Glomerular endothelial cell (primary cell): ENCODE data around the gene NEMP1. TPM values are rescaled to one million over a fixed set of nuclear protein-coding genes. Genes with fewer than 3 reads are reported as not detected.
"Not testable (repeated sequence)": the region's sequence is repeated elsewhere in the genome, so short reads cannot be mapped to it uniquely, and the experiment has no call there.

Source experiments
- DNase-seq: peaks from one replicate; pipeline ENCODE4 v3.0.0-alpha.2; 2011; ENCODE audit warnings: low read depth, low spot score; ENCODE audit errors: extremely low read depth
- total RNA-seq: library from RNA; depleted of rRNA; stranded (reverse); fragments of >200 nt; gene quantifications from 2 replicates; pipeline ENCODE4 v1.2.3, GENCODE V29; 2015

The NEMP1 gene, protein sequence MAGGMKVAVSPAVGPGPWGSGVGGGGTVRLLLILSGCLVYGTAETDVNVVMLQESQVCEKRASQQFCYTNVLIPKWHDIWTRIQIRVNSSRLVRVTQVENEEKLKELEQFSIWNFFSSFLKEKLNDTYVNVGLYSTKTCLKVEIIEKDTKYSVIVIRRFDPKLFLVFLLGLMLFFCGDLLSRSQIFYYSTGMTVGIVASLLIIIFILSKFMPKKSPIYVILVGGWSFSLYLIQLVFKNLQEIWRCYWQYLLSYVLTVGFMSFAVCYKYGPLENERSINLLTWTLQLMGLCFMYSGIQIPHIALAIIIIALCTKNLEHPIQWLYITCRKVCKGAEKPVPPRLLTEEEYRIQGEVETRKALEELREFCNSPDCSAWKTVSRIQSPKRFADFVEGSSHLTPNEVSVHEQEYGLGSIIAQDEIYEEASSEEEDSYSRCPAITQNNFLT
- total RNA-seq: 7.9 and 8.0 TPM in 2 replicates

- DNase-seq: peak; percentile 100
These were observed at the start of gene NEMP1 for GRCh38 chr12:57078519-57079404. Gene NEMP1, minus strand, starts transcription at chr12:57078791. Its CDS starts 46 bp downstream, at chr12:57078745.

GRCh38 chr12:57127726-57128518 lies 49.3 kb upstream of the NEMP1 start, which contains the start of gene LRP1:
Gene LRP1, plus strand, starts transcription at chr12:57128483. Its CDS starts 482 bp downstream, at chr12:57128965.
- DNase-seq: no peak

DNA sequence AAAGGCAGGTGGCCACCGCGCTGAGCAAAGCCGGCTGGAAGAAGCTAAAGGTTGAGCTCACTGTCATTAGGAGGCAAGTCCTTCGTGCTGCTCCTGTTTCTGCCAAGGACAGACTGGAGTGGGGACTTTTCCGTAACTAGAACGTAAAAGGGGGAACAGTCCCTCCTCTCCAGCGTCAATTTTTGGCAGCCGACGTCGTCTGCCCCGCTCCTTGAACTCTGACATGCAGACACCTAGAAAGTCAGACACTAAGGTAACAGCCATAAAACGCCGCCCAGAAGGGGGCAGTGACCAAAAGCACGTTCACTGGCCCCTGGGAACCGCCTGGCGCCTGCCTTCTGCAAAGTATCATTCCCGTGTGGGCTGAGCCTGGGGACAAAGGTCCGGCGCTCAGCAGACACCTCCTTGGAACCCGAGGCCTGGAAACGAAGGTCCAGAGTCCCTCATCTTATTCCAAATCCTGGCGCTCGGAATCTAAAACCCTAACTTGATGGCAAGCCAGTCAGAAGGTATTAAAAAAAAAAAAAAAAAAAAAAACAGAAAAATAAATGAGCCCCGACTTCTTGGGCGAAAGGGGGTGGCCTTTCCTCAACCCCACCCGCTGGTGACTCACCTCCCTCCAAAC lies 48.6 kb upstream of the NEMP1 start:
- no peak for DNase-seq

GRCh38 chr12:57126561-57126960 lies 48.0 kb upstream of the NEMP1 start:
- DNase-seq: no peak

DNA sequence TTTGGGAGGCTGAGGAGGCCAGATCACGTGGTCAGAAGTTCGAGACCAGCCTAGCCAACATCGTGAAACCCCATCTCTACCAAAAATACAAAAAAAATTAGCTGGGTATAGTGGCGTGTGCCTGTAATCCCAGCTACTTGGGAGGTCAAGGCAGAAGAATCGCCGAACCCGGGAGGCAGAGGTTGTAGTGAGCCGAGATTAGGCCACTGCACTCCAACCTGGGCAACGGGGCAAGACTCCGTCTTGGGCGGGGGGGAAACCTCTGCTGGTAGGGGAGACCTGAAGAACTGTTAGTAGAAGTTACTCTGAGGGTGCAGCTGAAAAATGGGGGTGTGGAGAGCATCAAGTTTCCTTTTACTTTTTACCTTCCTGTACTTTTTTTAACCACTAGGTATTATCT lies 47.5 kb upstream of the NEMP1 start:
- no peak for DNase-seq

GRCh38 chr12:57124261-57124877 lies 45.8 kb upstream of the NEMP1 start:
- DNase-seq: peak; percentile 34

- no peak for DNase-seq
These were observed 45.2 kb upstream of the NEMP1 start for GRCh38 chr12:57123813-57124212.

GRCh38 chr12:57120718-57121117 lies 42.1 kb upstream of the NEMP1 start:
- DNase-seq: not testable (repeated sequence)

- DNase-seq: no peak
These were observed 40.9 kb upstream of the NEMP1 start for GRCh38 chr12:57119294-57120085.

GRCh38 chr12:57118711-57119271 lies 40.2 kb upstream of the NEMP1 start:
- DNase-seq: no peak

DNA sequence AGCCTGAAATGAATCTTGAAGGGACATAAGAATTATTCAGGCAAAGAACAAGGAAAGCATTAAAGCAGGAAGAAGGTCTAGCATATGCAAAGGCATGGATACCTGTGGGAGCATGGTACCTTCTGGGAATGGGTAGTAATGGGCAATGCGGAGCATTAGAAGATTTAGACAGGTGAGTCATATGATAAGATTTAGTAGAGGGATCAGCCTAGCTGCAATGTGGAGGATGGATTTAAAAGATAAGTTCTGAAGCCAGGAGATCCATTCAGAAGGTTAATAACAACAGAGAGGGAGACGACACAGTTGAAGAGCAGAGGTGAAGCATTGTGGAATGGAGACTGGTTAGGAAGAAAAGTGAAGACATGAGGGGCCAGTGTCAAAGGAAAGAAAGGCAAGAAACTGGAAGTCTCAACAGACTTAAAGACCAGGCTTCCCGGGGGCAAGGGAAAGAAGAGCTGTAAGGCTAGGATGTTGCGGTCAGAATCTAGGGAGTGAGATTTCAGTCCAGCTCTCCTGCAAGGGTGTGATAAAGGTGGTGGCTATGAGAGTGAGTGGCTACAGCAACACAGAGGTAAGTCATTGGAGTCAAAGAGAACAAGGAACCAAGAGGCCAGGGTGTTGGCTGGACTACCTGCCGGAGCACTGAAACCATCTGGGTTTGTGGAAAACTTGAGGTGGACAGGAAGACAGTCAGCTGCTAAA lies 38.1 kb upstream of the NEMP1 start:
- no peak for DNase-seq

- no peak for DNase-seq
These were observed 34.1 kb upstream of the NEMP1 start for GRCh38 chr12:57112492-57113294.

DNA sequence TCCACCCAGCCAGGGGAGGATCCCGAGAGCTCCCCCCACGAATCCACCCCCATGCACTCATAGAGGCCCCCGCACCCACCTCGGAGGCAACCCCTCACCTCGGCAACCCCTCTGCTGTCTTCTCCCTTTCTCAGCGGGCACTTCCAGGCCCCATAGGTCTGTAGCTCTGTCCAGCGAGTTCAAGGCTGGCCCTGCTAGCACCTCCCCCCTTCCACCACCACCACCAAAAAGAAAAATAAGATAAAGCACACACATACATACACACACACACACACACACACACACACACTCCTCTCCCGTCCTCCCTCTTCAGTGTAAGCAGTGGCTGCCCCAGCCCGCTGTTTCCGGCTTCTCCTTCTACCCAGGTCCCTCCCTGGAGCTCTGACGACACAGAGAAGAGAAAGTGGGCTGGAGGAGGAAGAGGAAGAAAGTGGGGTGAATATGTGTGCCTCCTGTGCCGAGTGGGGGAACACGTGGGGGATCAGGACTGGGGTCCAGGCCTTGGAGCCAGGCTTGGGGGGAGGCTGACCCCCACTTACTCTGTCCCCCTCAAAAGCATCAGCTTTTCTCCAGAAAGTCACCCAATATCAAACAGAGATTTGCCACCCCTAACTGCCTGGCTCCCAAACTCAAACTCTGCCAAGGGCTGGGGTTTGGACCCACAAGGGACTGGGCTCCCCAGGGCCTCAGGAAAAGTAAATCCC lies 32.6 kb upstream of the NEMP1 start, which contains the start of gene STAT6:
Gene STAT6, minus strand, starts transcription at position 332 of the 704 bp plus-strand sequence. CDS start 3,084 bp downstream, outside the sequence.
- DNase-seq: no peak

DNA sequence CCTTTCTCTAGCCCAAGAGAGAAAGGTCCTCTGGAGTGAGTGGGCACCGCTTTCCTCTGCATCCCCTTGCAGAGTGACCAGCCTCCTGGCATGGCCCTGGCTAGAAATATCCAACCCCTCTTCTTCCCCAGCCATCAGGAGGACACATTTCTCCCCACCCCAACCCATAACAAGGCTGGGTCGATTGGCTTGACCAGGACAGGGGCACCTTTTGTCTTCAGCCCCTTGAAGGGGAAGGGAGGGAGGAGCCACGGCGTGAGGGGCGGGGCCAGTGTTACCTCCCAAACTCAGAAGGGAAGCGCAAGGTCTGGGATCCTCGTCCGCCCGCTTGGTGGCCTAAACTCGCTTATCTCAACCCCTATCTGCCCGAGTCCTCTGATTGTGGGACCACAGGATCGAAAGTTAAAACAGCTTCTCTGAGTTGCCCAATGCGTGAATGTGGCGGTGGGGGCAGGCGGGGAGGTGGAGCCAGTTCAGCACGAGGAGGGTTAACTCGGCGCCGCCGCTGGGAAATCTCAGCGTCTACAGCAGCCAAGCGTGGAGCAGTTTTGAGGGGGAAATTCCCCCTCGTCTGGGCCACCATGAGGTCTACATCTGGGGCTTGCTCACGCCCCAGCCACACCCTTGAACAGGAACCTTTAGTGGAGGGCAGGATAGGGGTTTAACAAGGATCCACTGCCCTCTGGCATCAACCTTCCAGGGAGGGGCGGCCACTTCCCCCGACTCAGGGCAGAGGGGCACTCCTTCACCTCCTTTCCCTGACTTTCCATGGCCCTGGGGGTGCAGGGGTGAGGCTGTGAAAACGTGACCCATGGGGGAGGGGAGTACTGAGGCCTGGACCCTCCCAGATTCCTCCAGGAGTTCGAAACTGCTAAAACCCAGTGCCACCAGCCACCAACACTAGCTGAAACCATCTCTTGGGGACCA lies 31.8 kb upstream of the NEMP1 start:
- DNase-seq: no peak
